ENCODE results near the gene RBM38. TPM values are rescaled to one million over a fixed set of nuclear protein-coding genes. Genes with fewer than 3 reads are reported as not detected.
A peak's percentile ranks its signal among the peaks of the same experiment; 100 is the strongest.

The RBM38 gene
- total and polyA plus RNA-seq, 12 donors = 3.0 to 30.9 (median 14.1) TPM

- no peaks in the 10 kb centered on the region for H3K27me3 ChIP-seq
- TF ChIP-seq POLR2A (IDR thresholded peaks at IDR 0.05) (no peak), CTCF (IDR thresholded peaks at IDR 0.05) (no peak)
- WGBS, 4 donors = 71 to 85% (median 79%) methylated on average over 3 of the region's 3 CpGs
- H3K9me3 ChIP-seq (replicated peaks in 1 of 3) = no peaks in the 10 kb centered on the region
- no peaks in the 10 kb centered on the region for H3K36me3 ChIP-seq (replicated peaks in 1 of 2)
- intact Hi-C loops (cut with DNase I) = no loop called here
- DNase-seq = no peak
- H3K27ac ChIP-seq = no peak overlapping the region
- H3K4me3 ChIP-seq = no peak overlapping the region
- H3K4me1 ChIP-seq (replicated peaks in 1 of 2) = peaks cover 0 to 7% of the 10 kb centered on the region in 2 donors
Measured at GRCh38 chr20:57445774-57446173, 54.6 kb downstream of the RBM38 start.

- no peaks in the 10 kb centered on the region for H3K4me1 ChIP-seq (replicated peaks in 1 of 2)
- H3K36me3 ChIP-seq (replicated peaks in 1 of 2) = no peaks in the 10 kb centered on the region
- WGBS, 4 donors = 83 to 92% (median 85%) methylated on average over 9 of the region's 9 CpGs
- intact Hi-C loops (cut with DNase I) = no loop called here
- DNase-seq = no peak
- H3K27ac ChIP-seq = no peak overlapping the region
- H3K4me3 ChIP-seq = no peak overlapping the region
- no peaks in the 10 kb centered on the region for H3K9me3 ChIP-seq (replicated peaks in 1 of 3)
- no peak for TF ChIP-seq CTCF (IDR thresholded peaks at IDR 0.05)
- no peak for TF ChIP-seq POLR2A (IDR thresholded peaks at IDR 0.05)
- no peaks in the 10 kb centered on the region for H3K27me3 ChIP-seq
Measured at GRCh38 chr20:57448764-57449354, 57.7 kb downstream of the RBM38 start.

- H3K36me3 ChIP-seq (replicated peaks in 1 of 2) = no peaks in the 10 kb centered on the region
- H3K4me1 ChIP-seq (replicated peaks in 1 of 2) = no peaks in the 10 kb centered on the region
- H3K4me3 ChIP-seq = no peak overlapping the region
- DNase-seq = no peak
- intact Hi-C loops (cut with DNase I) = no loop called here
- TF ChIP-seq POLR2A (IDR thresholded peaks at IDR 0.05) = no peak
- no peak for TF ChIP-seq CTCF (IDR thresholded peaks at IDR 0.05)
- no peaks in the 10 kb centered on the region for H3K9me3 ChIP-seq (replicated peaks in 1 of 3)
- H3K27ac ChIP-seq = no peak overlapping the region
- 70 to 77% (median 74%) methylated on average over 12 to 14 of the region's 14 CpGs for WGBS, 4 donors
- H3K27me3 ChIP-seq = no peaks in the 10 kb centered on the region
Measured at GRCh38 chr20:57449398-57450354, 58.5 kb downstream of the RBM38 start.

- H3K4me1 ChIP-seq (replicated peaks in 1 of 2) = no peaks in the 10 kb centered on the region
- TF ChIP-seq POLR2A (IDR thresholded peaks at IDR 0.05) = no peak
- no peak for TF ChIP-seq CTCF (IDR thresholded peaks at IDR 0.05)
- no peak overlapping the region for H3K4me3 ChIP-seq
- intact Hi-C loops (cut with DNase I) = no loop called here
- H3K36me3 ChIP-seq (replicated peaks in 1 of 2) = no peaks in the 10 kb centered on the region
- peak in 6 of 7 donors; percentile 29 to 74 (median 52) for DNase-seq
- WGBS, 4 donors = 14 to 65% (median 31%) methylated on average over 2 to 12 of the region's 12 CpGs
- H3K27ac ChIP-seq = peak overlapping the region in 1 of 5 donors; percentile 16
- H3K9me3 ChIP-seq (replicated peaks in 1 of 3) = no peaks in the 10 kb centered on the region
- H3K27me3 ChIP-seq = no peaks in the 10 kb centered on the region
Measured at GRCh38 chr20:57450419-57450818, 59.2 kb downstream of the RBM38 start.

Measured in adrenal gland (tissue), 12 donors.